Gastrocnemius medialis (tissue), 4 donors: ENCODE measurements around the gene PWWP2B. TPM values are rescaled to one million over a fixed set of nuclear protein-coding genes. Genes with fewer than 3 reads are reported as not detected.
A peak's percentile ranks its signal among the peaks of the same experiment; 100 is the strongest.

Source experiments
- ATAC-seq, 2 donors: fragments of 150-250 bp; one replicate each; pipeline ENCODE4 v1.9.1; 2016
- DNase-seq, 2 donors: peaks; one replicate each; pipeline ENCODE4 v3.0.0-alpha.2; 2019
- H3K27ac ChIP-seq, 4 donors: fragments of 200-600 bp; sonication (generic); 1 replicate in 1 of 4; 2 replicates in 3 of 4; pipeline ENCODE4 v1.5.1; 2016 to 2018; ENCODE audit warnings: mild to moderate bottlenecking in 2 of 4, moderate library complexity in 1 of 4
- H3K27me3 ChIP-seq, 3 donors: fragments of 200-600 bp; sonication (generic) in 2 of 3; 1 replicate in 1 of 3; 2 replicates in 2 of 3; pipeline versions ENCODE4 v1.5.1 to v1.6.0; 2016 to 2019; ENCODE audit warnings: mild to moderate bottlenecking in 1 of 3, moderate library complexity in 1 of 3
- H3K36me3 ChIP-seq, 2 donors: fragments of 200-600 bp; sonication (generic) in 1 of 2; one replicate each; pipeline ENCODE4 v1.5.1; 2017 to 2018
- H3K4me1 ChIP-seq, 2 donors: fragments of 200-600 bp; sonication (generic) in 1 of 2; one replicate each; pipeline ENCODE4 v1.5.1; 2016 to 2017; ENCODE audit warnings: mild to moderate bottlenecking in 2 of 2
- H3K4me3 ChIP-seq, 4 donors: fragments of 200-600 bp; sonication (generic) in 3 of 4; 1 replicate in 1 of 4; 2 replicates in 3 of 4; pipeline ENCODE4 v1.5.1; 2016 to 2019; ENCODE audit warnings: mild to moderate bottlenecking in 2 of 4
- H3K9me3 ChIP-seq, 3 donors: fragments of 200-600 bp; sonication (generic) in 2 of 3; 1 replicate in 1 of 3; 2 replicates in 2 of 3; pipeline ENCODE4 v1.5.1; 2016 to 2019
- CTCF ChIP-seq, 5 experiments: fragments of 450-650 bp in 3 of 5; fragments of 200-600 bp in 2 of 5; sonication (generic) in 2 of 5; IDR thresholded peaks in 4 of 5; conservative IDR thresholded peaks in 1 of 5; 1 replicate in 4 of 5; 2 replicates in 1 of 5; pipeline ENCODE4 v1.5.1; 2016 to 2019; ENCODE audit warnings: antibody characterized with exemption in 5 of 5, mild to moderate bottlenecking in 3 of 5, moderate library complexity in 3 of 5
- POLR2A ChIP-seq, 2 donors: fragments of 450-650 bp; IDR thresholded peaks; one replicate each; pipeline ENCODE4 v1.6.1; 2017; ENCODE audit warnings: antibody characterized with exemption in 2 of 2, mild to moderate bottlenecking in 2 of 2, moderate library complexity in 2 of 2
- in situ Hi-C, 4 donors: fragments of 200-750 bp; cut with MboI; loops; one replicate each; pipeline versions ENCODE4 v1.15.0 to v1.8.0; 2017; ENCODE audit warnings: low sequenced_read_pairs in 4 of 4
- intact Hi-C: fragments of 100-400 bp; cut with DNase I; formaldehyde crosslinking; loops from one replicate; pipeline ENCODE4 v1.15.1; 2023; ENCODE audit warnings: low total_unique reads
- total RNA-seq, 4 donors: library from RNA; depleted of rRNA; stranded (reverse); fragments of >200 nt; gene quantifications; one replicate each; pipeline versions ENCODE4 v1.1.0 to v1.2.3, GENCODE V29; 2016

The PWWP2B gene
- total RNA-seq, 4 donors from 2014 or later, result 22.7 to 30.9 (median 24.4) TPM

- TF ChIP-seq CTCF (IDR thresholded peaks at IDR 0.05 in 4 of 5, conservative IDR thresholded peaks at IDR 0.05 in 1 of 5) (no peak), POLR2A (IDR thresholded peaks at IDR 0.05) (no peak)
- Histone ChIP-seq H3K27me3 (no peaks in the 10 kb centered on the region), H3K4me1 (peaks cover 37 to 39% of the 10 kb centered on the region in 2 donors), H3K27ac (peak overlapping the region; percentile 91 to 98 (median 96)), H3K9me3 (no peaks in the 10 kb centered on the region), H3K36me3 (no peaks in the 10 kb centered on the region), H3K4me3 (no peak overlapping the region)
- DNase-seq (peak in 1 of 2 donors; percentile 11), ATAC-seq (no peak)
- intact Hi-C loops, result loop anchor here (2.0 to 10.0 kb wide), 3 partner anchors 41 to 649 kb away; no protein-coding TSS in a partner anchor
- in situ Hi-C loops, result loop anchor here in 2 of 4 donors (10.0 to 25.0 kb wide), 2 partner anchors 49 to 254 kb away; no protein-coding TSS in a partner anchor
These were observed 69.0 kb downstream of the PWWP2B start for GRCh38 chr10:132465889-132466519.

GRCh38 chr10:132466520-132467463 is 69.8 kb downstream of the PWWP2B start:
- Histone ChIP-seq H3K27me3 (no peaks in the 10 kb centered on the region), H3K27ac (peak overlapping the region in 2 of 4 donors; percentile 40 to 96), H3K4me3 (no peak overlapping the region), H3K36me3 (no peaks in the 10 kb centered on the region), H3K4me1 (peaks cover 37 to 38% of the 10 kb centered on the region in 2 donors), H3K9me3 (no peaks in the 10 kb centered on the region)
- in situ Hi-C loops (loop anchor here in 2 of 4 donors (10.0 to 25.0 kb wide), 2 partner anchors 48 to 254 kb away; no protein-coding TSS in a partner anchor), intact Hi-C loops (loop anchor here (10.0 kb wide), 1 partner anchor 648 kb away; no protein-coding TSS in a partner anchor)
- DNase-seq (peak in 1 of 2 donors; percentile 14), ATAC-seq (no peak)
- TF ChIP-seq CTCF (IDR thresholded peaks at IDR 0.05 in 4 of 5, conservative IDR thresholded peaks at IDR 0.05 in 1 of 5), result no peak
- TF ChIP-seq POLR2A (IDR thresholded peaks at IDR 0.05), result no peak

Other genes starting within 250 kb of the PWWP2B start
- 1 to 10 TPM in 1 of 4 donors, under 1 TPM in 3; 0.29 to 1.3 (median 0.46) TPM for gene DPYSL4, start 210.3 kb upstream of the PWWP2B start, total RNA-seq
- gene STK32C, start 89.2 kb upstream of the PWWP2B start, total RNA-seq, result 10 to 100 TPM in 1 of 4 donors, 1 to 10 TPM in 3; 3.7 to 13.9 (median 6.7) TPM
- 1 to 10 TPM; 1.0 to 7.0 (median 4.1) TPM for gene LRRC27, start 65.0 kb upstream of the PWWP2B start, total RNA-seq
- gene INPP5A, start 140.6 kb downstream of the PWWP2B start, total RNA-seq, result 100 to 1,000 TPM in 2 of 4 donors, 10 to 100 TPM in 2; 74.9 to 107 (median 92.4) TPM